ENCODE measurements around the gene RGS6.

The RGS6 gene

GRCh38 chr14:71966528-71966927, 34.3 kb downstream of the RGS6 start:
- Histone ChIP-seq H3K27ac (no peak overlapping the region), H3K9ac (no peak overlapping the region), H3K9me3 (no peaks in the 10 kb centered on the region), H3K4me2 (no peak overlapping the region), H3K4me3 (no peak overlapping the region), H3K27me3 (no peaks in the 10 kb centered on the region), H4K20me1 (no peaks in the 10 kb centered on the region), H3K4me1 (peaks cover 7% of the 10 kb centered on the region), H3K36me3 (no peaks in the 10 kb centered on the region)
- no peak for TF ChIP-seq Cebpa-rat (IDR thresholded peaks at IDR 0.05)

- no peaks in the 10 kb centered on the region for H4K20me1 ChIP-seq
- no peaks in the 10 kb centered on the region for H3K4me1 ChIP-seq
- H3K36me3 ChIP-seq: no peaks in the 10 kb centered on the region
- no peak for TF ChIP-seq Cebpa-rat (IDR thresholded peaks at IDR 0.05)
- no peak overlapping the region for H3K4me2 ChIP-seq
- no peak overlapping the region for H3K27ac ChIP-seq
- no peaks in the 10 kb centered on the region for H3K27me3 ChIP-seq
- H3K9ac ChIP-seq: no peak overlapping the region
- no peaks in the 10 kb centered on the region for H3K9me3 ChIP-seq
- H3K4me3 ChIP-seq: no peak overlapping the region
These were observed 35.5 kb downstream of the RGS6 start for GRCh38 chr14:71967704-71968103.

- Histone ChIP-seq H3K9me3 (no peaks in the 10 kb centered on the region; the same call in 1 of the 2 replicates), H3K27ac (no peak overlapping the region), H3K4me3 (no peak overlapping the region), H4K20me1 (no peaks in the 10 kb centered on the region), H3K27me3 (no peaks in the 10 kb centered on the region), H3K36me3 (no peaks in the 10 kb centered on the region), H3K9ac (no peak overlapping the region), H3K4me2 (no peak overlapping the region), H3K4me1 (peaks cover 18% of the 10 kb centered on the region)
- no peak for TF ChIP-seq Cebpa-rat (IDR thresholded peaks at IDR 0.05)
These were observed 38.0 kb downstream of the RGS6 start for GRCh38 chr14:71970272-71970671.

GRCh38 chr14:71985538-71986189, 53.4 kb downstream of the RGS6 start:
- Histone ChIP-seq H3K4me2 (no peak overlapping the region), H3K36me3 (no peaks in the 10 kb centered on the region), H3K4me3 (no peak overlapping the region), H3K27ac (no peak overlapping the region), H3K4me1 (0 out of 2 replicates have a peak, but pooled peaks cover 8% of the 10 kb centered on the region), H3K27me3 (no peaks in the 10 kb centered on the region), H3K9me3 (no peaks in the 10 kb centered on the region), H3K9ac (no peak overlapping the region), H4K20me1 (no peaks in the 10 kb centered on the region)
- TF ChIP-seq Cebpa-rat (IDR thresholded peaks at IDR 0.05): no peak

GRCh38 chr14:71988476-71988875, 56.2 kb downstream of the RGS6 start:
- Histone ChIP-seq H3K36me3 (no peaks in the 10 kb centered on the region), H3K4me3 (no peak overlapping the region), H3K27me3 (no peaks in the 10 kb centered on the region), H3K9me3 (no peaks in the 10 kb centered on the region), H3K9ac (no peak overlapping the region), H3K4me2 (no peak overlapping the region), H4K20me1 (no peaks in the 10 kb centered on the region), H3K4me1 (no peaks in the 10 kb centered on the region), H3K27ac (no peak overlapping the region)
- TF ChIP-seq Cebpa-rat (IDR thresholded peaks at IDR 0.05): no peak

GRCh38 chr14:71988939-71989338, 56.7 kb downstream of the RGS6 start:
- Histone ChIP-seq H3K9me3 (no peaks in the 10 kb centered on the region), H4K20me1 (no peaks in the 10 kb centered on the region), H3K4me3 (no peak overlapping the region), H3K27ac (no peak overlapping the region), H3K4me2 (no peak overlapping the region), H3K9ac (no peak overlapping the region), H3K4me1 (no peaks in the 10 kb centered on the region), H3K36me3 (no peaks in the 10 kb centered on the region), H3K27me3 (no peaks in the 10 kb centered on the region)
- no peak for TF ChIP-seq Cebpa-rat (IDR thresholded peaks at IDR 0.05)

- no peaks in the 10 kb centered on the region for H3K36me3 ChIP-seq
- no peaks in the 10 kb centered on the region for H4K20me1 ChIP-seq
- H3K27me3 ChIP-seq: no peaks in the 10 kb centered on the region
- H3K27ac ChIP-seq: no peak overlapping the region
- H3K4me2 ChIP-seq: no peak overlapping the region
- no peak overlapping the region for H3K9ac ChIP-seq
- TF ChIP-seq Cebpa-rat (IDR thresholded peaks at IDR 0.05): no peak
- H3K9me3 ChIP-seq: no peaks in the 10 kb centered on the region
- no peak overlapping the region for H3K4me3 ChIP-seq
- no peaks in the 10 kb centered on the region for H3K4me1 ChIP-seq
These were observed 62.2 kb downstream of the RGS6 start for GRCh38 chr14:71994416-71994815.

GRCh38 chr14:71995741-71996140, 63.5 kb downstream of the RGS6 start:
- Histone ChIP-seq H3K27me3 (no peaks in the 10 kb centered on the region), H4K20me1 (no peaks in the 10 kb centered on the region), H3K4me1 (no peaks in the 10 kb centered on the region), H3K4me3 (no peak overlapping the region), H3K4me2 (no peak overlapping the region), H3K27ac (no peak overlapping the region), H3K36me3 (no peaks in the 10 kb centered on the region), H3K9me3 (no peaks in the 10 kb centered on the region), H3K9ac (no peak overlapping the region)
- no peak for TF ChIP-seq Cebpa-rat (IDR thresholded peaks at IDR 0.05)

- H3K4me1 ChIP-seq: no peaks in the 10 kb centered on the region
- no peaks in the 10 kb centered on the region for H4K20me1 ChIP-seq
- H3K27me3 ChIP-seq: no peaks in the 10 kb centered on the region
- no peak for TF ChIP-seq Cebpa-rat (IDR thresholded peaks at IDR 0.05)
- no peak overlapping the region for H3K4me2 ChIP-seq
- no peak overlapping the region for H3K9ac ChIP-seq
- no peaks in the 10 kb centered on the region for H3K36me3 ChIP-seq
- no peaks in the 10 kb centered on the region for H3K9me3 ChIP-seq
- no peak overlapping the region for H3K4me3 ChIP-seq
- no peak overlapping the region for H3K27ac ChIP-seq
These were observed 64.4 kb downstream of the RGS6 start for GRCh38 chr14:71996610-71997009.

GRCh38 chr14:72000907-72001306, 68.7 kb downstream of the RGS6 start:
- Histone ChIP-seq H3K9ac (no peak overlapping the region), H3K27me3 (no peaks in the 10 kb centered on the region), H3K36me3 (no peaks in the 10 kb centered on the region), H3K9me3 (no peaks in the 10 kb centered on the region), H4K20me1 (no peaks in the 10 kb centered on the region), H3K4me2 (no peak overlapping the region), H3K4me3 (no peak overlapping the region), H3K4me1 (no peaks in the 10 kb centered on the region), H3K27ac (no peak overlapping the region)
- no peak for TF ChIP-seq Cebpa-rat (IDR thresholded peaks at IDR 0.05)

- TF ChIP-seq Cebpa-rat (IDR thresholded peaks at IDR 0.05): no peak
- Histone ChIP-seq H3K4me1 (no peaks in the 10 kb centered on the region), H3K4me2 (no peak overlapping the region), H3K4me3 (no peak overlapping the region), H4K20me1 (no peaks in the 10 kb centered on the region), H3K27me3 (no peaks in the 10 kb centered on the region), H3K9ac (no peak overlapping the region), H3K36me3 (no peaks in the 10 kb centered on the region), H3K27ac (no peak overlapping the region), H3K9me3 (no peaks in the 10 kb centered on the region)
These were observed 70.5 kb downstream of the RGS6 start for GRCh38 chr14:72002731-72003130.
